C1 segment of cervical spinal cord (tissue), 14 donors: ENCODE results near the gene GALNT1.

Experiments
- DNase-seq, 14 donors: peaks; one replicate each; lab custom pipeline; 2025; lab: John Stamatoyannopoulos, UW

Gene GALNT1

GRCh38 chr18:35716169-35716831, 134.8 kb downstream of the GALNT1 start:
- no peak for DNase-seq

GRCh38 chr18:35717182-35717581, 135.6 kb downstream of the GALNT1 start:
- DNase-seq: no peak

- no peak for DNase-seq
Observed at GRCh38 chr18:35721431-35722081, 140.0 kb downstream of the GALNT1 start.

GRCh38 chr18:35728676-35729075, 147.1 kb downstream of the GALNT1 start:
- DNase-seq: no peak

GRCh38 chr18:35729991-35730668, 148.6 kb downstream of the GALNT1 start:
- no peak for DNase-seq

GRCh38 chr18:35730691-35731370, 149.3 kb downstream of the GALNT1 start:
- DNase-seq: no peak

GRCh38 chr18:35731701-35732100, 150.2 kb downstream of the GALNT1 start:
- DNase-seq: no peak

- DNase-seq: no peak
Observed at GRCh38 chr18:35732162-35732561, 150.6 kb downstream of the GALNT1 start.

- DNase-seq: no peak
Observed at GRCh38 chr18:35732636-35733035, 151.1 kb downstream of the GALNT1 start.

- no peak for DNase-seq
Observed at GRCh38 chr18:35733408-35733807, 151.9 kb downstream of the GALNT1 start.

GRCh38 chr18:35736696-35737095, 155.2 kb downstream of the GALNT1 start:
- DNase-seq: no peak

- no peak for DNase-seq
Observed at GRCh38 chr18:35739778-35740177, 158.2 kb downstream of the GALNT1 start.

GRCh38 chr18:35740656-35741055, 159.1 kb downstream of the GALNT1 start:
- DNase-seq: no peak

- DNase-seq: no peak
Observed at GRCh38 chr18:35743916-35744315, 162.4 kb downstream of the GALNT1 start.

GRCh38 chr18:35745814-35746213, 164.3 kb downstream of the GALNT1 start:
- no peak for DNase-seq

GRCh38 chr18:35746826-35747339, 165.3 kb downstream of the GALNT1 start:
- DNase-seq: no peak

GRCh38 chr18:35747894-35748472, 166.4 kb downstream of the GALNT1 start:
- no peak for DNase-seq

GRCh38 chr18:35749701-35750100, 168.2 kb downstream of the GALNT1 start:
- DNase-seq: no peak

GRCh38 chr18:35750929-35751328, 169.4 kb downstream of the GALNT1 start:
- DNase-seq: no peak

GRCh38 chr18:35753306-35753910, 171.9 kb downstream of the GALNT1 start:
- DNase-seq: no peak

GRCh38 chr18:35754464-35754863, 172.9 kb downstream of the GALNT1 start:
- DNase-seq: no peak
